ENCODE data around the gene CCDC197.

CCDC197 gene

DNA sequence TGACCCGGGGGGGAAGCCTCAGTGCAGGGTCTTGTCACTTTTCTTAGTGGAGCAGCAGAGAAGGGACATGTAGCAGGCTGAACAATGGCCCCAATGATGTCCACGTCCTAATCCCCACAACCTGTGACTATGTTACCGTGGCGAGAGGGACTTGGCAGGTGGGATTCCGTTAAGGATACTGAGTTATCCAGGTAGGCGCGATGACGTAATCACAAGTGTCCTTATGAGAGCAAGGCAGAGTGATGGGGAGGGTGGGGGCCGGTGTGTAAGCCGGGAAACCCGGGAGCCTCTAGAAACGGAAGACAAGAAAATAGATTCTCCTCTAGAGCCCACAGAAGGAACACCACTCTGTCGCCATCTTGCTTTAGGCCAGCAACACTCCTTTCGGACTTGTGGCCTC is 33.5 kb downstream of the CCDC197 start:
- no peak overlapping the region for H3K27ac ChIP-seq (ENCODE audit: extremely low read depth, low read depth, low read length)
- peaks cover 0 to 6% of the 10 kb centered on the region in 2 experiments; a peak in 1 of 3 replicates for H3K36me3 ChIP-seq (ENCODE audit: control insufficient read depth in 2 of 2, insufficient read depth in 1 of 2, low read length in 2 of 2)
- ChIA-PET POLR2A (no interaction called here), CTCF (interaction anchor here (0.8 kb wide), 1 partner anchor 91 kb away, joined by 3 read pairs; no protein-coding TSS in a partner anchor)
- no peak overlapping the region for H3K4me3 ChIP-seq (ENCODE audit: low read depth, low read length)
- TF ChIP-seq ZNF544 (tag by site-specific recombination; IDR thresholded peaks at IDR 0.05) (no peak), ZNF629 (tag by site-specific recombination; IDR thresholded peaks at IDR 0.05) (no peak), ZNF24 (tag by site-specific recombination; IDR thresholded peaks at IDR 0.05) (no peak), KLF10 (tag by site-specific recombination; IDR thresholded peaks at IDR 0.05) (no peak), ZNF423 (tag by site-specific recombination; IDR thresholded peaks at IDR 0.05) (no peak), BCL11B (tag by site-specific recombination; IDR thresholded peaks at IDR 0.05; ENCODE audit: low read depth) (no peak), ZBTB48 (tag by site-specific recombination; IDR thresholded peaks at IDR 0.05) (no peak), ZNF626 (tag by site-specific recombination; IDR thresholded peaks at IDR 0.05) (no peak), ZNF548 (tag by site-specific recombination; IDR thresholded peaks at IDR 0.05) (no peak), ZNF10 (tag by site-specific recombination; IDR thresholded peaks at IDR 0.05) (no peak), ZNF341 (tag by site-specific recombination; IDR thresholded peaks at IDR 0.05; ENCODE audit: low read depth) (no peak), ZNF335 (tag by site-specific recombination; conservative IDR thresholded peaks at IDR 0.05) (no peak), TRIM28 (IDR thresholded peaks at IDR 0.05; ENCODE audit: borderline replicate concordance, low read length) (no peak), MZF1 (tag by site-specific recombination; IDR thresholded peaks at IDR 0.05; ENCODE audit: borderline replicate concordance) (no peak), ZNF302 (tag by site-specific recombination; IDR thresholded peaks at IDR 0.05; ENCODE audit: low read depth) (no peak), ZFP69B (tag by site-specific recombination; IDR thresholded peaks at IDR 0.05) (no peak), ZNF561 (tag by site-specific recombination; IDR thresholded peaks at IDR 0.05; ENCODE audit: borderline replicate concordance) (no peak), ZNF677 (tag by site-specific recombination; IDR thresholded peaks at IDR 0.05) (no peak)
- H3K9me3 ChIP-seq (ENCODE audit: control insufficient read depth, insufficient read depth, low read depth, low read length): no peaks in the 10 kb centered on the region
- H3K4me1 ChIP-seq (ENCODE audit: control insufficient read depth, insufficient read depth, low read length): no peaks in the 10 kb centered on the region

- H3K9me3 ChIP-seq (ENCODE audit: control insufficient read depth, insufficient read depth, low read depth, low read length): no peaks in the 10 kb centered on the region
- CTCF ChIA-PET: interaction anchor here (1.1 kb wide), 1 partner anchor 105 kb away, joined by 4 read pairs; no protein-coding TSS in a partner anchor
- H3K36me3 ChIP-seq (ENCODE audit: control insufficient read depth in 2 of 2, insufficient read depth in 1 of 2, low read length in 2 of 2): peaks cover 0 to 6% of the 10 kb centered on the region in 2 experiments; a peak in 1 of 3 replicates
- H3K4me3 ChIP-seq (ENCODE audit: low read depth, low read length): no peak overlapping the region
- no peak overlapping the region for H3K27ac ChIP-seq (ENCODE audit: extremely low read depth, low read depth, low read length)
- no peak for TF ChIP-seq BCL11A (tag by site-specific recombination; IDR thresholded peaks at IDR 0.05; ENCODE audit: low read depth)
- no peaks in the 10 kb centered on the region for H3K4me1 ChIP-seq (ENCODE audit: control insufficient read depth, insufficient read depth, low read length)
- POLR2A ChIA-PET: no interaction called here
Measured at GRCh38 chr14:94031161-94031882, 34.2 kb downstream of the CCDC197 start.

GRCh38 chr14:94031883-94032279 is 34.8 kb downstream of the CCDC197 start:
- H3K36me3 ChIP-seq (ENCODE audit: control insufficient read depth in 2 of 2, insufficient read depth in 1 of 2, low read length in 2 of 2): peaks cover 0 to 6% of the 10 kb centered on the region in 2 experiments; a peak in 1 of 3 replicates
- H3K4me1 ChIP-seq (ENCODE audit: control insufficient read depth, insufficient read depth, low read length): no peaks in the 10 kb centered on the region
- CTCF ChIA-PET: interaction anchor here (1.1 kb wide), 1 partner anchor 105 kb away, joined by 4 read pairs; no protein-coding TSS in a partner anchor
- POLR2A ChIA-PET: interaction anchor here (0.6 kb wide), 1 partner anchor 33 kb away, joined by 4 read pairs; no protein-coding TSS in a partner anchor
- no peak overlapping the region for H3K27ac ChIP-seq (ENCODE audit: extremely low read depth, low read depth, low read length)
- no peaks in the 10 kb centered on the region for H3K9me3 ChIP-seq (ENCODE audit: control insufficient read depth, insufficient read depth, low read depth, low read length)
- H3K4me3 ChIP-seq (ENCODE audit: low read depth, low read length): no peak overlapping the region
- TF ChIP-seq ZNF701 (tag by site-specific recombination; IDR thresholded peaks at IDR 0.05) (no peak), ZNF341 (tag by site-specific recombination; IDR thresholded peaks at IDR 0.05; ENCODE audit: low read depth) (no peak), SETDB1 (IDR thresholded peaks at IDR 0.05; ENCODE audit: insufficient read length, low read length) (no peak), HOXC10 (CRISPR knock-in tag; IDR thresholded peaks at IDR 0.05) (no peak), ZNF621 (tag by site-specific recombination; IDR thresholded peaks at IDR 0.05) (no peak), ZNF335 (tag by site-specific recombination; conservative IDR thresholded peaks at IDR 0.05) (no peak), ZNF501 (tag by site-specific recombination; IDR thresholded peaks at IDR 0.05) (no peak), ZNF600 (tag by site-specific recombination; IDR thresholded peaks at IDR 0.05) (no peak), ZNF626 (tag by site-specific recombination; IDR thresholded peaks at IDR 0.05) (no peak), ZNF366 (tag by site-specific recombination; conservative IDR thresholded peaks at IDR 0.05) (no peak)
- TF ChIP-seq, protein P1, sequence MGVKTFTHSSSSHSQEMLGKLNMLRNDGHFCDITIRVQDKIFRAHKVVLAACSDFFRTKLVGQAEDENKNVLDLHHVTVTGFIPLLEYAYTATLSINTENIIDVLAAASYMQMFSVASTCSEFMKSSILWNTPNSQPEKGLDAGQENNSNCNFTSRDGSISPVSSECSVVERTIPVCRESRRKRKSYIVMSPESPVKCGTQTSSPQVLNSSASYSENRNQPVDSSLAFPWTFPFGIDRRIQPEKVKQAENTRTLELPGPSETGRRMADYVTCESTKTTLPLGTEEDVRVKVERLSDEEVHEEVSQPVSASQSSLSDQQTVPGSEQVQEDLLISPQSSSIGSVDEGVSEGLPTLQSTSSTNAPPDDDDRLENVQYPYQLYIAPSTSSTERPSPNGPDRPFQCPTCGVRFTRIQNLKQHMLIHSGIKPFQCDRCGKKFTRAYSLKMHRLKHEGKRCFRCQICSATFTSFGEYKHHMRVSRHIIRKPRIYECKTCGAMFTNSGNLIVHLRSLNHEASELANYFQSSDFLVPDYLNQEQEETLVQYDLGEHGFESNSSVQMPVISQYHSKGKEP (tag by site-specific recombination; IDR thresholded peaks at IDR 0.05): no peak
